ENCODE data around the gene ZCCHC12. TPM values are rescaled to one million over a fixed set of nuclear protein-coding genes. Genes with fewer than 3 reads are reported as not detected.

Gene ZCCHC12
- 1 to 10 TPM in 6 of 9 donors, under 1 TPM in 2, not detected in 1; 0.54 to 5.1 (median 1.5) TPM for total RNA-seq
- 1 to 10 TPM in 2 of 3 donors, under 1 TPM in 1; 0.77 to 10.0 (median 1.8) TPM for polyA plus RNA-seq
- long read RNA-seq, donor 1: 0 reads
- long read RNA-seq, donor 2: 0 reads
- long read RNA-seq, donor 3, partial matches to known transcripts: 0 of 1 reads
- long read RNA-seq, donor 3, other reads (novel, unspliced or antisense): 0 of 1 reads
- long read RNA-seq, donor 4: 0 reads
- long read RNA-seq, donor 5, transcript ZCCHC12-201 (4 exons, 2,231 nt): major isoform, 5 of 5 reads
- long read RNA-seq, donor 5, partial matches to known transcripts: 0 of 5 reads
- long read RNA-seq, donor 5, other reads (novel, unspliced or antisense): 0 of 5 reads
- long read RNA-seq, donor 6, partial matches to known transcripts: 0 of 2 reads
- long read RNA-seq, donor 6, other reads (novel, unspliced or antisense): 0 of 2 reads
- long read RNA-seq, donor 7, partial matches to known transcripts: 0 of 2 reads
- long read RNA-seq, donor 7, other reads (novel, unspliced or antisense): 0 of 2 reads
- long read RNA-seq, donor 8, partial matches to known transcripts: 0 of 1 reads
- long read RNA-seq, donor 8, other reads (novel, unspliced or antisense): 0 of 1 reads
- long read RNA-seq, donor 9: 0 reads
- long read RNA-seq, donor 10: 0 reads

GRCh38 chrX:118823263-118824172 lies at the start of gene ZCCHC12:
TSS of gene ZCCHC12 (plus strand) at chrX:118823824. CDS start at chrX:118825245, 1,421 bp downstream.
- H3K27me3 ChIP-seq: peaks cover 15% of the 10 kb centered on the region
- peak within 1 kb of the TSS in 1 of 4 donors; percentile 35 for H3K4me3 ChIP-seq
- no peaks in the 10 kb centered on the region for H3K36me3 ChIP-seq (replicated peaks in 1 of 2)
- TF ChIP-seq CTCF (IDR thresholded peaks at IDR 0.05): no peak
- peak; percentile 25 to 39 for TF ChIP-seq POLR2A (IDR thresholded peaks at IDR 0.05)
- no peaks in the 10 kb centered on the region for H3K4me1 ChIP-seq (replicated peaks in 1 of 2)
- WGBS, 4 donors: 2 to 36% (median 25%) methylated on average over 5 to 51 of the region's 51 CpGs
- intact Hi-C loops (cut with DNase I): no loop called here
- peak; percentile 67 to 84 (median 74) for DNase-seq
- no peak within 1 kb of the TSS for H3K27ac ChIP-seq
- H3K9me3 ChIP-seq (replicated peaks in 1 of 3): no peaks in the 10 kb centered on the region

GRCh38 chrX:118779581-118779980 lies 44.0 kb upstream of the ZCCHC12 start:
- no peaks in the 10 kb centered on the region for H3K36me3 ChIP-seq (replicated peaks in 1 of 2)
- H3K9me3 ChIP-seq (replicated peaks in 1 of 3): no peaks in the 10 kb centered on the region
- 82 to 91% (median 84%) methylated on average over 2 of the region's 2 CpGs for WGBS, 4 donors
- no peak for TF ChIP-seq POLR2A (IDR thresholded peaks at IDR 0.05)
- TF ChIP-seq CTCF (IDR thresholded peaks at IDR 0.05): no peak
- peaks cover 3% of the 10 kb centered on the region for H3K27me3 ChIP-seq
- intact Hi-C loops (cut with DNase I): no loop called here
- H3K4me1 ChIP-seq (replicated peaks in 1 of 2): no peaks in the 10 kb centered on the region
- H3K4me3 ChIP-seq: no peak overlapping the region
- DNase-seq: no peak
- no peak overlapping the region for H3K27ac ChIP-seq

- intact Hi-C loops (cut with DNase I): no loop called here
- 37 to 79% (median 54%) methylated on average over 2 of the region's 2 CpGs for WGBS, 4 donors
These were observed 43.1 kb upstream of the ZCCHC12 start for GRCh38 chrX:118780509-118780908.

More at GRCh38 chrX:118780509-118780908, 43.1 kb upstream of the ZCCHC12 start:
- no peak for TF ChIP-seq CTCF (IDR thresholded peaks at IDR 0.05)
- TF ChIP-seq POLR2A (IDR thresholded peaks at IDR 0.05): no peak
- Histone ChIP-seq H3K4me1 (replicated peaks in 1 of 2) (no peaks in the 10 kb centered on the region), H3K9me3 (replicated peaks in 1 of 3) (no peaks in the 10 kb centered on the region), H3K27me3 (peaks cover 3% of the 10 kb centered on the region), H3K36me3 (replicated peaks in 1 of 2) (no peaks in the 10 kb centered on the region), H3K4me3 (no peak overlapping the region), H3K27ac (no peak overlapping the region)
- no peak for DNase-seq

Measured in adrenal gland (tissue), 19 donors.